RWPE2 (cell line): ENCODE measurements around the gene KIN.

Source experiments
- ATAC-seq: fragments of 200-7000 bp; cut with Tn5 transposase; 3 replicates; pipeline ENCODE4 v1.9.1; 2021; ENCODE audit warnings: low read depth
- DNase-seq: peaks from one replicate; pipeline ENCODE4 v3.0.0-alpha.2; 2020; ENCODE audit warnings: low spot score
- H3K27ac ChIP-seq: fragments of 450-650 bp; 2 replicates; pipeline ENCODE4 v1.5.1; 2017; ENCODE audit warnings: mild to moderate bottlenecking; ENCODE audit not compliant: poor library complexity, severe bottlenecking
- H3K27me3 ChIP-seq: fragments of 250-450 bp; sonication (Bioruptor Pico); 2 replicates; pipeline ENCODE4 v1.5.1; 2021; ENCODE audit warnings: mild to moderate bottlenecking, moderate library complexity; ENCODE audit not compliant: insufficient read depth, poor library complexity, severe bottlenecking
- H3K36me3 ChIP-seq: fragments of 250-450 bp; sonication (Bioruptor Pico); 2 replicates; pipeline ENCODE4 v1.5.1; 2020; ENCODE audit warnings: low read depth, mild to moderate bottlenecking, moderate library complexity
- H3K4me1 ChIP-seq: fragments of 250-450 bp; sonication (Bioruptor Pico); 2 replicates; pipeline ENCODE4 v1.5.1; 2021; ENCODE audit warnings: mild to moderate bottlenecking, moderate library complexity; ENCODE audit not compliant: insufficient read depth, poor library complexity, severe bottlenecking
- H3K4me3 ChIP-seq: fragments of 250-450 bp; sonication (Bioruptor Pico); 2 replicates; pipeline ENCODE4 v1.5.1; 2021; ENCODE audit warnings: mild to moderate bottlenecking, moderate library complexity; ENCODE audit not compliant: severe bottlenecking
- H3K9me3 ChIP-seq: fragments of 250-450 bp; sonication (Bioruptor Pico); 2 replicates; pipeline ENCODE4 v1.5.1; 2021; ENCODE audit warnings: mild to moderate bottlenecking, moderate library complexity; ENCODE audit not compliant: severe bottlenecking
- TF ChIP-seq, protein P1 (sequence below): fragments of 450-650 bp; IDR thresholded peaks from one replicate; pipeline ENCODE4 v1.5.1; 2017; ENCODE audit warnings: mild to moderate bottlenecking, moderate library complexity; ENCODE audit not compliant: poor library complexity, severe bottlenecking

KIN gene

DNA sequence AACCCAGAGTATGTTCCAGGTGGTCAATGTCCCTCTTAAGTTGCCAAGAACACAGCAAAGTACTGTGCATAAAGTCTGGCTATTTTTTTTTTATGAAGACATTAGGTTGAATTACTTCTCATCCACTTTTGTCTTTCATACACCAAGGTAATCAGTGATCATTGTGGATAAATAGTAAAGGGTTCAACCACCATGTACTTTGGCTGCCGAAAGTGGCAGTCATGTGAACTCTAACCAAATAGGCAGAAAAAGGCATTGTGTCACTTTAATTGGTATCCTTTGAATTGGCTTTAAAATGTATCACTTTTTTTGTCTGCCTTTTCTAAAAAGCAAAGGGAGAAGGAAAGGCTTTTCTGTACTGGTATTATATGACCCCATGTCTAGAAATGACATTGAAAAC is 77.3 kb downstream of the KIN start:
- ATAC-seq (no peak), DNase-seq (no peak)
- H3K36me3 ChIP-seq: no peaks in the 10 kb centered on the region
- H3K4me1 ChIP-seq: no peaks in the 10 kb centered on the region
- H3K27me3 ChIP-seq: no peaks in the 10 kb centered on the region
- TF ChIP-seq, protein P1, sequence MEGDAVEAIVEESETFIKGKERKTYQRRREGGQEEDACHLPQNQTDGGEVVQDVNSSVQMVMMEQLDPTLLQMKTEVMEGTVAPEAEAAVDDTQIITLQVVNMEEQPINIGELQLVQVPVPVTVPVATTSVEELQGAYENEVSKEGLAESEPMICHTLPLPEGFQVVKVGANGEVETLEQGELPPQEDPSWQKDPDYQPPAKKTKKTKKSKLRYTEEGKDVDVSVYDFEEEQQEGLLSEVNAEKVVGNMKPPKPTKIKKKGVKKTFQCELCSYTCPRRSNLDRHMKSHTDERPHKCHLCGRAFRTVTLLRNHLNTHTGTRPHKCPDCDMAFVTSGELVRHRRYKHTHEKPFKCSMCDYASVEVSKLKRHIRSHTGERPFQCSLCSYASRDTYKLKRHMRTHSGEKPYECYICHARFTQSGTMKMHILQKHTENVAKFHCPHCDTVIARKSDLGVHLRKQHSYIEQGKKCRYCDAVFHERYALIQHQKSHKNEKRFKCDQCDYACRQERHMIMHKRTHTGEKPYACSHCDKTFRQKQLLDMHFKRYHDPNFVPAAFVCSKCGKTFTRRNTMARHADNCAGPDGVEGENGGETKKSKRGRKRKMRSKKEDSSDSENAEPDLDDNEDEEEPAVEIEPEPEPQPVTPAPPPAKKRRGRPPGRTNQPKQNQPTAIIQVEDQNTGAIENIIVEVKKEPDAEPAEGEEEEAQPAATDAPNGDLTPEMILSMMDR: no peak
- H3K27ac ChIP-seq: no peak overlapping the region
- H3K4me3 ChIP-seq: no peak overlapping the region
- no peaks in the 10 kb centered on the region for H3K9me3 ChIP-seq

DNA sequence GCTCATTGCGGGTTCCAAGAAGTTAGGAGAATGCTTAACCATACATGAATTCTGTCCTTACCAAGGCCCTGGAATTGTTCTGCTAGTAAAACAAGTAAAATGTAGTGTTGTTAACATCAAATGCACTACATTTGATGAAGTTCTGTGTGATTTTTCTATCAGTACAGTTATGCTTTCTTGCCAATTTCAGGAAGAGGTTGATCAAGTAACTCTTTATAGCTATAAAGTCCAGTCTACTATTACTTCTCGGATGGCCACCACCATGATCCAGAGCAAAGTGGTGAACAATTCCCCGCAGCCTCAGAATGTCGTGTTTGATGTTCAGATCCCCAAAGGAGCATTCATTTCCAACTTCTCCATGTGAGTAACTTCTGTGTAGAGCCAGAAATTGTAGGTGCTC is 79.0 kb downstream of the KIN start:
- no peaks in the 10 kb centered on the region for H3K9me3 ChIP-seq
- ATAC-seq: no peak

DNA sequence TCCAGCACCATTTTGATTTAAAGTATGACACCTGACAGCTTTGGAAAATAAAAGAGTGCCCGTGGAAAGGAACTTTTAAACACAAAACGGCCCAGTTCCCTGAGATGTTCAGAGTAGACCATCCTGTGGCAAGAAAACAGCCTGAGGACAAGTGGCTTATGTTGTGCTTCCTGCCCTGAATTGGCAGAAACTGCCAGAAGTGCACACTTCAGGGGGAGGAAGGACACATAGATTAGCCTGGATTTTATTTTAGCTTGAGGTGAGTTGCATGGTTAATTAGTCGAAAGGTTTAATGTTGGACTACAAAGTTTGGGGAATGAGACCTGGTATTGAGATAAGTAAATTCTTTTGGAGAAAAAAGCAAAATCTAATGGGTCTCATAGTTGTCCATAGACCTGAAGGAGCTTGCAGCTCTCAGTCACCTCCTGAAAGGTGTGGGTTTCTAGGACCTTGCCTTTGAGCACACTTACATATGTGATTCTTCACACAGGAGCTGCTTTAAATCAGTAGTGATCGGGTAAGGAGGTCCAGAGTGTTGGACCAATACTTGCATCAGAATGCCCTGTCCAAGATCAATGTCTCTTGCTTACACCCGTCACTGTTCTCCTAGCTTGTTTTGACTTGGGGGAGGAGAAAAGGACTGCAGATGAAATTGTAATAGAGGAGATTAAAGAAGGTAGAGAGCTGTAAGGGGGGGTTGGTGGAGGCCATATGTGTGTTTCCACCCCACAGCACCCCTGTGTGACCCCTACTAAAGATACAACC is 79.8 kb downstream of the KIN start:
- ATAC-seq: no peak
- TF ChIP-seq, protein P1: no peak
- Histone ChIP-seq H3K9me3 (no peaks in the 10 kb centered on the region), H3K27me3 (no peaks in the 10 kb centered on the region), H3K4me1 (no peaks in the 10 kb centered on the region), H3K27ac (no peak overlapping the region), H3K36me3 (no peaks in the 10 kb centered on the region), H3K4me3 (no peak overlapping the region)
- DNase-seq: no peak

More for the DNA sequence above, 79.0 kb downstream of the KIN start:
- Histone ChIP-seq H3K36me3 (no peaks in the 10 kb centered on the region), H3K4me3 (no peak overlapping the region), H3K27ac (no peak overlapping the region), H3K27me3 (no peaks in the 10 kb centered on the region), H3K4me1 (no peaks in the 10 kb centered on the region)
- no peak for DNase-seq
- TF ChIP-seq, protein P1: no peak

DNA sequence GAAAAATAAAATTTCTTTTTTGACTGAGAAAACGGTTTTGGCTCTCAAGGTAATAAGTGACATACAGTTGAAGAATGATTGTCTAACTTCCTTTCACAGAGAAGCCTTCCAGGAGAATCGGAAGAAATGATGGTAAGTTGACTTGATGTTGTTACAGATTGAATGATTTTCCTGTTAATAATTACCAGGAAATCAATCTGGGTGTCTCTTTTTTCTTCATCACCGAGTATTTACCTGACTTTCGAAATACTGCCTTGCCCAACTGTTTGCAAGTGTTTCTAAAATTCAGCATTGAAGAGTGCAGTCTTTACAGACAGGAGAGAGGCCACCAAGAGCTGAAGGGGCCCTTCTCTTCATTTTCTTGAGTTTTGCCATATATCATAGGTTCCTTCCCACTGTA is 80.7 kb downstream of the KIN start:
- Histone ChIP-seq H3K27ac (no peak overlapping the region), H3K27me3 (no peaks in the 10 kb centered on the region), H3K9me3 (no peaks in the 10 kb centered on the region), H3K4me1 (no peaks in the 10 kb centered on the region), H3K36me3 (no peaks in the 10 kb centered on the region), H3K4me3 (no peak overlapping the region)
- DNase-seq (no peak), ATAC-seq (no peak)
- TF ChIP-seq, protein P1: no peak

DNA sequence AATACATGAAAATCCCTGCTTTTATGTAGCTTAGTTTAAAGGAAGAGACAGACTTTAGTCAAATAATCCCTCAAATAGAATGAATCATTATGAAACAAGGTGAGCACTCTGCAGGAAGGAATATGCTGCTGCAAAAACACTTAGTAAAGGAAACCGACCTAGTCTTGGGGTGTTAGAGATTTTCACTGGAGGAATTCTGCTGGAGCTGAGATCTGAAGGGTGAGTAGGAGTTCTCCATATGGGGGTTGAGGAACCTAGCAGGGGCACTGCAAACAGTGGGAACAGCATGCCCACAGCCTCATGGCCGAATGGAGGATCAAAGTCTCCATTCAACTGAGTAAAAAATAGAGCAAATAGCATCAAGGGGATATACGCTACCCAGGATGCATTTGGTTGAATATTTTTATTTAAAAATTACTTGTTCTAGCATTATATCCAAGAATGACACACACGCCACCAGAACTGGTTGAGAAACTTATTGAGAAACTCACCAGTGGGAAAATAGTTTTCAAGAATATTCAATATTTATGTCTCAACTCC is 81.2 kb downstream of the KIN start:
- Histone ChIP-seq H3K9me3 (no peaks in the 10 kb centered on the region), H3K4me3 (no peak overlapping the region), H3K36me3 (no peaks in the 10 kb centered on the region), H3K4me1 (no peaks in the 10 kb centered on the region), H3K27ac (no peak overlapping the region), H3K27me3 (no peaks in the 10 kb centered on the region)
- DNase-seq: no peak
- TF ChIP-seq, protein P1: no peak
- no peak for ATAC-seq
